ENCODE measurements around the gene ADM2. TPM values are rescaled to one million over a fixed set of nuclear protein-coding genes. Genes with fewer than 3 reads are reported as not detected.
"Not testable (repeated sequence)": the region's sequence is repeated elsewhere in the genome, so short reads cannot be mapped to it uniquely, and the experiment has no call there.

The ADM2 gene
- total and polyA plus RNA-seq, 9 donors: 0.01 to 2.6 (median 0.15) TPM; not detected in 3

DNA sequence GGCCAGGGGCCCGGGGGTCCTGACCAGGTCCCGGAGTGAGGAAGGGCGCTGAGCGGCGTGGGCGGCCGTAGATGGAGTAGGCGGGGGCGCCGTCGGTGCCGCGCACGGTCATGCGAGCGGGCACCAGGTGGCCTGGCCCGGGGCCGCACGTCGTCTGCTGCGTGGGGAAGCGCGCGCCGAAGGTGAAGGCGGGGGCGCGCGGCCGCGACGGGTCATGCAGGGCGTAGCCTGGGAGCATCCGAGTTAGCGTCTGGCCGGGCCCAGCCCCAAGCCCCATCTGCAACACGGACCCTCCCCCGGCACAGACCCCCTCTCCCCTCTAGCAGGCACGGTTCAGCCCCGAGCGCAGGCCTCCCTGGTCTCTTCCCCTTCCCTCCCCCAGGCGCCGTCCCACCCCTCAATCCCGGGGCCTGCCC, 50.2 kb downstream of the ADM2 start:
- peaks cover 6% of the 10 kb centered on the region for H3K27me3 ChIP-seq
- no peak overlapping the region for H3K27ac ChIP-seq
- WGBS, 3 donors: 1% methylated on average over 18 to 44 of the region's 44 CpGs
- no peak for TF ChIP-seq EP300 (IDR thresholded peaks at IDR 0.05)
- H3K4me3 ChIP-seq: peak overlapping the region; percentile 37
- intact Hi-C loops (cut with DNase I): no loop called here
- H3K36me3 ChIP-seq: no peaks in the 10 kb centered on the region
- H3K4me1 ChIP-seq (ENCODE audit: insufficient read depth): peaks cover 23% of the 10 kb centered on the region
- DNase-seq: no peak
- no peaks in the 10 kb centered on the region for H3K9me3 ChIP-seq

GRCh38 chr22:50531962-50532674, 50.8 kb downstream of the ADM2 start:
- H3K4me1 ChIP-seq (ENCODE audit: insufficient read depth): peaks cover 19% of the 10 kb centered on the region

DNA sequence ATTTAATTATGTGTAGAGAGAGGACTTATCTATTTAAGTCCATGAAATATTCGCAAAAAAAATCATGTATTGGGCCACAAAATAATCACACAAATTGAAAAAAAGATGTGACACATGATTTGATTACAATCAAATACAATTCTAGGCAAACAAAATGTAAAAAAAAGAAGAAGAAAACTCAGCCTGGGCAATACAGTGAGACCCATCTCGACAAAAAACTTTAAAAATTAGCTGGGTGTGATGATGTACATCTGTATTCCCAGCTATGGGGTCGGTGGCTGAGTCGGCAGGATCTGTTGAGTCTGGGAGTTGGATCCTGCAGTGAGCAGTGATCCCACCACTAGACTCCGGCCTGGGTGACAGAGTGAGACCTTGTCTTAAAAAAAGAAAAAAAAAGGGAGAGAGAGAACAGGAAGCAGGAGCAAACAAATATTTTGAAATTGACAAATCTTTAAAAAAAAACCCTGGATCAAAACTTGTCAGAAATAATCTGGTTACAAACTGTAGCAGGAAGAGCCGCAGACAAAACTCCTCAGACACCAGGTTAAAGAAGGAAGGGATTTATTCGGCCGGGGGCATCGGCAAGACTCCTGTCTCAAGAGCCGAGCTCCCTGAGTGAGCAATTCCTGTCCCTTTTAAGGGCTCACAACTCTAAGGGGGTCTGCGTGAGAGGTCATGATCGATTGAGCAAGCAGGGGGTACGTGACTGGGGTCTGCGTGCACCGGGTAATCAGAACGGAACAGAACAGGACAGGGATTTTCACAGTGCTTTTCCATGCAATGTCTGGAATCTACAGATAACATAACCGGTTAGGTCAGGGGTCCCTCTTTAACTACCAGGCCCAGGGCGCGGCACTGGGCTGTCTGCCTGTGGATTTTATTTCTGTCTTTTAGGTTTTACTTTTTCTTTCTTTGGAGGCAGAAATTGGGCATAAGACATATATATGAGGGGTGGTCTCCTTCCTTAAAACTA, 51.8 kb downstream of the ADM2 start:
- intact Hi-C loops (cut with DNase I): no loop called here
- peaks cover 19% of the 10 kb centered on the region for H3K4me1 ChIP-seq (ENCODE audit: insufficient read depth)
- H3K36me3 ChIP-seq: no peaks in the 10 kb centered on the region
- TF ChIP-seq CTCF (IDR thresholded peaks at IDR 0.05) (no peak), POLR2A (IDR thresholded peaks at IDR 0.05) (no peak), EP300 (IDR thresholded peaks at IDR 0.05) (no peak)
- H3K27ac ChIP-seq: no peak overlapping the region
- DNase-seq: no peak
- peaks cover 6% of the 10 kb centered on the region for H3K27me3 ChIP-seq
- H3K9me3 ChIP-seq: no peaks in the 10 kb centered on the region
- H3K4me3 ChIP-seq: no peak overlapping the region
- WGBS, 3 donors: 74 to 78% (median 76%) methylated on average over 19 of the region's 19 CpGs

More at GRCh38 chr22:50531962-50532674, 50.8 kb downstream of the ADM2 start:
- H3K36me3 ChIP-seq: no peaks in the 10 kb centered on the region
- WGBS, 3 donors: 3 to 6% (median 3%) methylated on average over 51 to 56 of the region's 56 CpGs
- H3K9me3 ChIP-seq: no peaks in the 10 kb centered on the region
- no peak overlapping the region for H3K27ac ChIP-seq
- H3K4me3 ChIP-seq: peak overlapping the region; percentile 37
- peak in 4 of 5 donors; percentile 45 to 71 (median 62) for DNase-seq
- TF ChIP-seq EP300 (IDR thresholded peaks at IDR 0.05): no peak
- no peak for TF ChIP-seq POLR2A (IDR thresholded peaks at IDR 0.05)
- TF ChIP-seq CTCF (IDR thresholded peaks at IDR 0.05): no peak
- H3K27me3 ChIP-seq: peaks cover 6% of the 10 kb centered on the region
- intact Hi-C loops (cut with DNase I): no loop called here

DNA sequence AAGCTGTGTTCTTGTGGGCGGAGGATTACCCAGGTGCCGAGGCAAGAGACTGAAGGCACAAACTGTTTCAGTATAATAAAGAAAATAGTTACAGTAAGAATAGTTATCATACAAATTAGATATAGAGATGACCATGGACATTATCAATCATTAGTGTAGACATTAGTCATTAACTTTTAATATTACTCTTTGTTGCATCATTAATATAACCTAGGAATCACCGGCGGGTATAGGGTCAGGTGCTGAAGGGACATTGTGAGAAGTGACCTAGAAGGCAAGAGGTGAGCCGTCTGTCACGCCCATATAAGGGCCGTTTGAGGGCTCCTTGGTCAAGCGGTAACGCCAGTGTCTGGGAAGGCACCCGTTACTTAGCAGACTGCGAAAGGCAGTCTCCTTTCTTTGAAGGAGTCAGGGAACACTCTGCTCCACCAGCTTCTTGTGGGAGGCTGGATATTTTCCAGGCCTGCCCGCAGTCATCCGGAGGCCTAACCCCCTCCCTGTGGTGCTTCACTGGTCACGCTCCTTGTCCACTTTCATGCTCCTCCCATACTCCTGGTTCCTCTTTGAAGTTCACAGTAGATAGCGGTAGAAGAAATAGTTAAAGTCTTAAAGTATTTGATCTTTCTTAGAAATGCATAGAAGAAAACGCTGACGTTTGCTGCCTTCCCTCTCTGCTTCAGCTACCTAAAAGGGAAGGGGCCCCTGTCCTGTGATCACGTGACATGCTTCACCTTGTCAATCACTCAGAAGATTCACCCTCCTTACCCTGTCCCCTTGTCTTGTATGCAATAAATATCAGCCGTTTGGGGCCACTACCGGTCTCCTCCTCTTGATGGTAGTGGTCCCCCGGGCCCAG, 52.7 kb downstream of the ADM2 start:
- peaks cover 18% of the 10 kb centered on the region for H3K4me1 ChIP-seq (ENCODE audit: insufficient read depth)
- H3K9me3 ChIP-seq; H3K4me3 ChIP-seq; H3K27ac ChIP-seq; H3K27me3 ChIP-seq; intact Hi-C loops (cut with DNase I); H3K36me3 ChIP-seq; DNase-seq: not testable (repeated sequence)
- 19 to 27% (median 25%) methylated on average over 21 of the region's 21 CpGs for WGBS, 3 donors

DNA sequence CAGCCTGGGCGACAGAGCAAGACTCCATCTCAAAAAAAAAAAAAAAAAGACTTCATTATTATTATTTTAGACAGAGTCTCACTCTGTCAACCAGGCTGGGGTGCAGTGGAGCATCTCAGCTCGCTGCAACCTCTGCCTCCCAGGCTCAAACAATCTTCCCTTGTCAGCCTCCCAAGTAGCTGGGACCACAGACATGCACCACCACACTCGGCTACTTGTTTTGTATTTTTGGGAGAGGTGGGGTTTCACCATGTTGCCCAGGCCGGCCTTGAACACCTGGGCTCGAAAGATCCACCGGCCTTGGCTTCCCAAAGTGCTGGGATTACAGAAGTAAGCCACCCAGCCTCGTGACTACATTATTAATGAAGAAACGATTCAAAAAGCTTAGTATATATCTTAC, 53.8 kb downstream of the ADM2 start:
- peaks cover 6% of the 10 kb centered on the region for H3K27me3 ChIP-seq
- 78 to 84% (median 84%) methylated on average over 7 to 8 of the region's 8 CpGs for WGBS, 3 donors

More for the DNA sequence above, 53.8 kb downstream of the ADM2 start:
- no peak for DNase-seq
- TF ChIP-seq CTCF (IDR thresholded peaks at IDR 0.05) (no peak), EP300 (IDR thresholded peaks at IDR 0.05) (no peak), POLR2A (IDR thresholded peaks at IDR 0.05) (no peak)
- H3K4me1 ChIP-seq (ENCODE audit: insufficient read depth): peaks cover 18% of the 10 kb centered on the region
- H3K4me3 ChIP-seq: no peak overlapping the region
- no peak overlapping the region for H3K27ac ChIP-seq
- no peaks in the 10 kb centered on the region for H3K9me3 ChIP-seq
- intact Hi-C loops (cut with DNase I): no loop called here
- no peaks in the 10 kb centered on the region for H3K36me3 ChIP-seq
